ENCODE measurements around the gene CCNL2.
A peak's percentile ranks its signal among the peaks of the same experiment; 100 is the strongest.
"Not testable (repeated sequence)": the region's sequence is repeated elsewhere in the genome, so short reads cannot be mapped to it uniquely, and the experiment has no call there.

Gene CCNL2

GRCh38 chr1:1399872-1400575, 889 bp upstream of the CCNL2 start:
- no peak for DNase-seq (ENCODE audit: low read depth in 2 of 2)

GRCh38 chr1:1398677-1399186, 403 bp downstream of the CCNL2 start:
- DNase-seq (ENCODE audit: low read depth in 2 of 2) = no peak

- no peak for DNase-seq (ENCODE audit: low read depth in 2 of 2)
Observed at GRCh38 chr1:1397839-1398523, 1.2 kb downstream of the CCNL2 start.

- DNase-seq (ENCODE audit: low read depth in 2 of 2) = no peak
Observed at GRCh38 chr1:1395166-1395565, 4.0 kb downstream of the CCNL2 start.

GRCh38 chr1:1394116-1394515, 5.0 kb downstream of the CCNL2 start:
- DNase-seq (ENCODE audit: low read depth in 2 of 2) = no peak

GRCh38 chr1:1393428-1393827, 5.7 kb downstream of the CCNL2 start:
- no peak for DNase-seq (ENCODE audit: low read depth in 2 of 2)

GRCh38 chr1:1393014-1393413, 6.1 kb downstream of the CCNL2 start:
- no peak for DNase-seq (ENCODE audit: low read depth in 2 of 2)

GRCh38 chr1:1391225-1391624, 7.9 kb downstream of the CCNL2 start:
- no peak for DNase-seq (ENCODE audit: low read depth in 2 of 2)

GRCh38 chr1:1390675-1391074, 8.5 kb downstream of the CCNL2 start:
- no peak for DNase-seq (ENCODE audit: low read depth in 2 of 2)

- DNase-seq (ENCODE audit: low read depth in 2 of 2) = no peak
Observed at GRCh38 chr1:1388078-1388472, 11.1 kb downstream of the CCNL2 start.

GRCh38 chr1:1387098-1388077, 11.7 kb downstream of the CCNL2 start:
- no peak for DNase-seq (ENCODE audit: low read depth in 2 of 2)

GRCh38 chr1:1385931-1386330, 13.2 kb downstream of the CCNL2 start:
- DNase-seq (ENCODE audit: low read depth in 2 of 2) = no peak

GRCh38 chr1:1385339-1385738, 13.8 kb downstream of the CCNL2 start:
- not testable (repeated sequence) for DNase-seq (ENCODE audit: low read depth in 2 of 2)

GRCh38 chr1:1381294-1381693, 17.8 kb downstream of the CCNL2 start:
- no peak for DNase-seq (ENCODE audit: low read depth in 2 of 2)

- DNase-seq (ENCODE audit: low read depth in 2 of 2) = no peak
Observed at GRCh38 chr1:1380860-1381259, 18.3 kb downstream of the CCNL2 start.

GRCh38 chr1:1377540-1378205, 21.5 kb downstream of the CCNL2 start:
- no peak for DNase-seq (ENCODE audit: low read depth in 2 of 2)

- DNase-seq (ENCODE audit: low read depth in 2 of 2) = no peak
Observed at GRCh38 chr1:1376551-1377226, 22.4 kb downstream of the CCNL2 start.

- peak; percentile 86 to 97 for DNase-seq (ENCODE audit: low read depth in 2 of 2)
Observed at GRCh38 chr1:1374929-1375662, 24.0 kb downstream of the CCNL2 start, which contains the start of gene AURKAIP1. Gene AURKAIP1, minus strand, starts transcription at chr1:1375207. Its CDS starts 451 bp downstream, at chr1:1374756.

- no peak for DNase-seq (ENCODE audit: low read depth in 2 of 2)
Observed at GRCh38 chr1:1374589-1374928, 24.6 kb downstream of the CCNL2 start.

All from stimulated activated CD4-positive, alpha-beta T cell treated with anti-CD3 and anti-CD28 coated beads, Interleukin-4, amount 100 ng/mL, for 48 hours (primary cell).